GM12878 (cell line): ENCODE data around the gene CDKN1C.

Source experiments
- BACH1 ChIP-seq: fragments of 450-650 bp; IDR thresholded peaks from 2 replicates; pipeline ENCODE4 v1.6.1; 2017; ENCODE audit warnings: mild to moderate bottlenecking, borderline replicate concordance
- CTCF ChIP-seq, 3 experiments: IDR thresholded peaks in 2 of 3; conservative IDR thresholded peaks in 1 of 3; 2 replicates each; pipeline ENCODE4 v1.5.1; 2011; ENCODE audit warnings: low read depth in 3 of 3, low read length in 3 of 3, mild to moderate bottlenecking in 3 of 3, control low read depth in 2 of 3, moderate library complexity in 2 of 3, inconsistent platforms in 1 of 3, mixed read lengths in 1 of 3; ENCODE audit not compliant: control insufficient read depth in 2 of 3, insufficient read depth in 1 of 3; ENCODE audit errors: extremely low read depth in 1 of 3
- EGR1 ChIP-seq, 2 experiments: IDR thresholded peaks; 1 replicate in 1 of 2; 2 replicates in 1 of 2; pipeline ENCODE4 v1.6.1; 2011 to 2012; ENCODE audit warnings: low read depth in 2 of 2, low read length in 2 of 2, borderline replicate concordance in 1 of 2, mild to moderate bottlenecking in 1 of 2, moderate library complexity in 1 of 2
- EP300 ChIP-seq, 2 experiments: fragments of 150-350 bp in 1 of 2; IDR thresholded peaks; 2 replicates each; pipeline ENCODE4 v1.6.1; 2011 to 2012; ENCODE audit warnings: low read depth in 2 of 2, low read length in 2 of 2, borderline replicate concordance in 1 of 2, improper control_type of control experiment in 1 of 2, inconsistent platforms in 1 of 2; ENCODE audit not compliant: control insufficient read depth in 1 of 2
- FOS ChIP-seq: IDR thresholded peaks from 3 replicates; pipeline ENCODE4 v1.6.1; 2011; ENCODE audit warnings: borderline replicate concordance; ENCODE audit not compliant: insufficient read length; ENCODE audit errors: extremely low read depth
- HDGF ChIP-seq: fragments of 450-650 bp; IDR thresholded peaks from 2 replicates; pipeline ENCODE4 v1.6.1; 2016; ENCODE audit warnings: antibody characterized with exemption
- MXI1 ChIP-seq: fragments of 150-350 bp; IDR thresholded peaks from 2 replicates; pipeline ENCODE4 v1.6.1; 2011; ENCODE audit warnings: low read depth, mild to moderate bottlenecking, inconsistent platforms, low read length, improper control_type of control experiment
- POLR2A ChIP-seq: IDR thresholded peaks from 2 replicates; pipeline ENCODE4 v1.6.1; 2011; ENCODE audit warnings: low read depth, mild to moderate bottlenecking, low read length
- POLR2AphosphoS5 ChIP-seq: IDR thresholded peaks from 2 replicates; pipeline ENCODE4 v1.6.1; 2011; ENCODE audit warnings: mild to moderate bottlenecking, low read length, inconsistent platforms
- REST ChIP-seq: IDR thresholded peaks from 2 replicates; pipeline ENCODE4 v1.6.1; 2012; ENCODE audit warnings: mild to moderate bottlenecking, low read depth, low read length
- SP1 ChIP-seq: IDR thresholded peaks from one replicate; pipeline ENCODE4 v1.6.1; 2011; ENCODE audit warnings: low read depth, low read length
- USF2 ChIP-seq: IDR thresholded peaks from 2 replicates; pipeline ENCODE4 v1.6.1; 2011; ENCODE audit warnings: low read depth, low read length, improper control_type of control experiment, borderline replicate concordance

GRCh38 chr11:2842876-2843275, 42.7 kb downstream of the CDKN1C start:
- no peak for TF ChIP-seq MXI1
- TF ChIP-seq POLR2AphosphoS5: no peak
- no peak for TF ChIP-seq FOS
- no peak for TF ChIP-seq BACH1
- no peak for TF ChIP-seq CTCF (IDR thresholded peaks at IDR 0.05 in 2 of 3, conservative IDR thresholded peaks at IDR 0.05 in 1 of 3; ENCODE audit: control insufficient read depth in 2 of 3, extremely low read depth in 1 of 3, insufficient read depth in 1 of 3, low read depth in 3 of 3, low read length in 3 of 3)
- no peak for TF ChIP-seq USF2
- no peak for TF ChIP-seq EP300 (IDR thresholded peaks at IDR 0.05; ENCODE audit: borderline replicate concordance in 1 of 2, control insufficient read depth in 1 of 2, low read depth in 2 of 2, low read length in 2 of 2)
- no peak for TF ChIP-seq REST
- no peak for TF ChIP-seq SP1
- TF ChIP-seq EGR1 (IDR thresholded peaks at IDR 0.05; ENCODE audit: borderline replicate concordance in 1 of 2, low read depth in 2 of 2, low read length in 2 of 2): no peak
- no peak for TF ChIP-seq HDGF
- TF ChIP-seq POLR2A: no peak
